DMS114 treated with DMSO at 0.1 percent for 48 hours (cell line): Measurements from ENCODE around the gene SDC1.
A peak's percentile ranks its signal among the peaks of the same experiment; 100 is the strongest.

ENCODE experiments used
- DNase-seq: peaks from one replicate; lab custom pipeline; 2025; ENCODE audit not compliant: unreplicated experiment; lab: John Stamatoyannopoulos, UW

Gene SDC1

DNA sequence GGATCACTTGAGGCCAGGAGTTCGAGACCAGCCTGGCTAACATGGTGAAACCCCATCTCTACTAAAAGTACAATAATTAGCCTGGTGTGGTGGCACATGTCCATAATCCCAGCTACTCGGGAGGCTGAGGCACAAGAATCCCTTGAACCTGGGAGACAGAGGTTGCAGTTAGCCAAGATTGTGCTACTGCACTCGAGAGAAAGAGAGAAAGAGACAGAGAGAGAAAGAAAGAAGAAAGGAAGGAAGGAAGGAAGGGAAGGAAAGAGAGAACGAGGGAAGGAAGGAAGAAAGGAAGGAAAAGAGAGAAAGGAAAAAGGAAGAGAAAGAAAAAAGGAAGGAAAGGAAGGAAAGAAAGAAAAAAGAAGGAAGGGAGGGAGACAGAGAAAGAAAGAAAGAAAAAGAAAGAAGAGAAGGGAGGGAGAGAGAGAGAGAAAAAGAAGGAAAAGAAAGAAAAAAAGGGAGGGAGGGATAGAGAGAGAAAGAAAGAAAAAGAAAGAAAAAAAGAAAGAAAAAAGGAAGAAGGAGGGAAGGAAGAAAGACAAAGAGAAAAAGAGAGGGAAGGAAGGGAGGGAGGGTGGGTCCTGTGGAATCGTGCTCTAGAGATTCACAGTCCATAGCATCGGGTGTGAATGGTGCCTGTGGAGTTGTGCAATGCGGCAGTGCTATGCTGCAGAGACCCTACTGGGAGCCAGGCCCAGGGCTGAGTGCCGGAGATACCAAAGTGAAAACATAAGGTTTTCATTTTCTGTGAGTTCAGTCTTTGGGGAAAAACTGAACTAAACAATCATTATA, 4.6 kb upstream of the SDC1 start:
- no peak for DNase-seq

DNA sequence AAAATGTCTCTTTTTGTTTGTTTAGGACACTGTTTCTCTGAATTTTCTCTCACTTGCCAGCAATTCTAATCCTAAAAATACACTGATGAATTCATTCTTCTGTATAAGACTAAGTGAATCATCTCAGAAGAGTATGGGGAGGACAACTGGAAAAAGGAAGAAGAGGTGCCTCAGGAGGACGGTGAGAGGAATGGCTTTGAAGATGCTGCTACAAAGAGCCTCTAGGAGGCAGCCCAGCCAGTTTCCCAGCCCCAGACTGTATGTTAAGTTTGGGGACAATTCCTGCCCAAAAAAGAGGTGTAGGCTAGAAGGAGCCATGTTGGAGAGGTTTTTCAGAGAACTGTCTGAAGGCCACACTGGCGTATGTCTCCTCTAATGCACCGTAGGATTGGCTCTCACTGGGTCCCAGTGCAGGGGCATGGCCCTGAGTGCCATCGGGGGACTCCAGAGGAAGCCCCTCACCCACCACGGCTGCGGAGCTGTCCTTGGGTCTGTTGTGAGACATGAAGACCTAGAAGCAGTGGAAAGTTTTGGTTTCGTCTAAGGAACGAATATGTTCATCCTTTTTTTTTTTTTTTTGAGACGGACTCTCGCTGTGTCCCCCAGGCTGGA, 3.1 kb upstream of the SDC1 start:
- no peak for DNase-seq

DNA sequence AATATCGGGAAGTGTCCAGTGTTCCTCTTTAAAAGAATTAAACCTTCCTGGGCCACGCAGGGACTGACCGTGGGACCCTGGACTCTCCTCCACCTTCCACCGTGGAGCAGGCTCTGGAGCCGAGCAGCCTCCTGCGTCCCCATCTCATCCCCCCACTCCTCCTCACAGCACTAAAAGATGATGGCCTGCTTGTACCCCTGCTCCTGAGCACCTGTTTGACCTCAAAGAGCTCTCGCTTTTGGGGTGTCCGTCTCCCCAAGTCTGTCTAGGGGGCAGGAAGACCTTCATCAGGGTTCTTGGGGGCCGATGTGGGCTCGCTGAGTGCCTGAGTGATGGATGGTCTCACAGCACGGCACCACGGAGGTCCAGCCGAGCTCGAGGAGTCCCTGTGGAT, 1.2 kb upstream of the SDC1 start:
- no peak for DNase-seq

DNA sequence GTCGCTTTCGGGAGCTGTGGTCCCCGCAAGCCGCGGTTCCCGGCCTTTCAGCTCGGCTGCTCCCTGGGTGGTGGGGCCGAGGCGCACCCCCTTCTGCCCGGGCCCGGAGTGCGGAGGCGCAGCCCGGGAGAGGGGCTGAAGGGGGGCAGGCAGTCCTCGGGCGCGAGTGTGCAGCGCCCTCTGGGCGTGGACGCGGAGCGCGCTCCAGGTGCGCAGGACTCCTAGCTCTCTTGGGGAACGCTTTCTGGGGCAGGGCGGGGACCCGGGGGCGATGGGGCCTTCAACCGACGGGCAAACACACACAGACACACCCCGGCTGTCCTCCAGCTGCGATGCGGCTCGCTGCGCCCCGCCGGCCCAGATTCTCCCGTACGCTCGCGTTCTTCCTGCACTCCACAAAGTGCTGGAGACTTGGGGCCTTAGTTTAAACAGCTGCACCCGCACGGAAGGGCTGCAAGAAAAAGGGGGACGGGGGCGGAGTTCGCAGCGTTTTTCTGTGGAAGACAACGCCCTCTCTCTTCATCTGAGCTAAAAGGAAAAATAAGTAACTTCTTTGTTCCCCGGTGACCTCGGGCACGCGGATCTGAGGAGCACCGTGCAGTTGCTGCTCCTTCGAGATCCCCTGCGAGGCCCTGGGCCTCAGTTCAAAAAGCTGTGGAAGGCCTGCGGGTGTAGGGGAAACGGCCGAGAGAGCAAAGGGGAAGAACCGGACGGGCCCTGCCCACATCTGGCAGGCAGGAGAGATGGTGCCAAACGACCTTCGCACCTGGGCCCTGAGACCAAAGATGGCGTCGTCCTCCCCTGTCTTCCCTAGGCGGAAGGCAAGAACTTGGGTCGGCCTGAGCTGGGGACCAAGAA, 593 bp upstream of the SDC1 start:
- peak; percentile 52 for DNase-seq

DNA sequence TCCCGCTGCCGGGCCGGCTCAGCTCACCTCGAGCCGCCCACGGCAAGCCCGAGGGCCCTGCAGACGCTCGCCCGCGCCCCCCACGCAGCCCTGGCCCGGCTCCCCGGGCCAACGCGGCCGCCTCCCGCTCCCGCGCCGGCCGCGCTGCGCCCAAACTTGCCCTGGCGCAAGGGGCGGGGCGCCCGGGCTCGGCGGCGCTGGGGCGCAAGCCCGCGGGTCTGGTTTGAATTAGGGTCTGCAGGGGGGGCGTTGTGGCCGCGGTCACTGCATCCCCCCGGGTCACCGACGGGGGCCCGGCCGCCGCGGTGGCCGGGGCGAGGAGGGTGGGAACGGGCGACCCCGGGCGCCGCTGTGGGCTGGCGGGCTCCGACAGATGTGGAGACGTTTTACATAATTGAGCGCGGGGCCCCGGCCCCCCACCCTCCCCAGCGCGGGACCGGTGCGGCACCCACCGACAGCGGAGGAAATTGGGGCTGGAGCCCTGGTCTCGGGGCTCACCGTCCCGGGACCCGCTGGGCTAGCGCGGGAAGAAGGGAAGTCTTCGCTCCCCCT, 690 bp downstream of the SDC1 start:
- DNase-seq: no peak

DNA sequence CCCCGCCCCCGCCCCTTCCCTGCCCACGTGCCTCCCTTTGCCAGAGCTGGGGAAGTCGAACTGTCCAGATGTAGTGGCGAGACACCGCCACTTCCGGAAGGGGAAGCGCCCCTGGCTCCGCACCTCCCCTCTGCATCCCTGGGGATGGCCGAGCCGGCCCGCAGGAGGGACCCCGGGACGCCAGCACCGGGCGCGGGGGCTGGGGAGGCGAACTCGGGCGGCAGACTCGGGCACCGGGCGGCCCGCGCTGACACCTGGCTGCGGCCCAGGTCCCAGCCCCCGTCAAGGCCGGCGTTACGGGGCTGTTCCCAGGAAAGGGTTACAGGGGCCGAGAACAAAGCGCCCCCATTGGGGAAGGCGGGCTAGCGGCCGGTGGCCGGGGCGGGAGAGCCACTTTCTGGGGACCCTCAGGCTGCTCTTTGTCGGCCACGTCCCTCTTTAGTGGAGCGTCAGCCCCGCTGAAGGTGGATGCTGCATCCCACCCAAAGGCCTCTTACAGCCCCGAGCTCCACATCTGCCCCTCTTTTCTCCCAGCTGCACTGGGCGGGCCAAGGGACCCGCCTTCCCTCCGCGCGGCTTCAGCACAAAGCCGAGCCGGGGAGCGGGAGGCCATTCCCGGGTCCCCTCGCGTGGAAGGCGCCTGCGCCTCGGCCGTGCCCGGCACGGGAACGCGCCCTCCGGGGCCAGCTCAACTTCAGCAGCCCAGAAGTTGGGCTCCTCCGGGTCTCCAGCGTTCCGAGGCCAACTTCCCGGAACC, 1.3 kb downstream of the SDC1 start:
- peak; percentile 50 for DNase-seq

DNA sequence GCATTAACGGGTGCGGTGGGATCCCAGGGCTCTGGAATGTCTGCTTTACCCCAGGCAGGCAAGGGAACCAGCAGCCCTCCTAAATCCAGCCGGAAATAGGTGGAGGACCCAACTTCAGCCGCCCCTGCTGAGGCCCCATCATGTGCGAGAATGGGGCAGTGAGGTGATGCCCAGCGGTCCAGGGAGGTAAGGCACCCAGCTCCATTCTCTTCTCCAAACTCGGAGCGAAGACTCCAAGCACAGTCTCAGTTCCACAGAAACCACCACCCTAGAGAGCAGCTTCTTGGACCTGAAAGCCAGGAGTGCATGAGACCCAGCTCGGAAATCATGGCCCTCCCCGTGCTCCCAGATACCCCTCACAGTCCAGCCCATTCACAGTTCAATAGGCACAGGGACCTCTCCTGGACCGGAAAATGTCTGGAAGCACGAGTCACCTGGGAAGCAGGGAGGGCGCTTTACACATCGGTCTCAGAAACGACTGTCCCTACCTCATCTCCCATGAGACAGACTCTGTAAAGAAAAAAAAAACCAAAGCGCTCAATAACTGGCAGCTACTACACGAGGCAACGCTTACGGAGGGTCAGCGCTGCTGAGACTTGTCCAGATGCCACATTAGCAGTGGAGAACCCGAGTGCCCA, 2.0 kb downstream of the SDC1 start:
- DNase-seq: no peak

DNA sequence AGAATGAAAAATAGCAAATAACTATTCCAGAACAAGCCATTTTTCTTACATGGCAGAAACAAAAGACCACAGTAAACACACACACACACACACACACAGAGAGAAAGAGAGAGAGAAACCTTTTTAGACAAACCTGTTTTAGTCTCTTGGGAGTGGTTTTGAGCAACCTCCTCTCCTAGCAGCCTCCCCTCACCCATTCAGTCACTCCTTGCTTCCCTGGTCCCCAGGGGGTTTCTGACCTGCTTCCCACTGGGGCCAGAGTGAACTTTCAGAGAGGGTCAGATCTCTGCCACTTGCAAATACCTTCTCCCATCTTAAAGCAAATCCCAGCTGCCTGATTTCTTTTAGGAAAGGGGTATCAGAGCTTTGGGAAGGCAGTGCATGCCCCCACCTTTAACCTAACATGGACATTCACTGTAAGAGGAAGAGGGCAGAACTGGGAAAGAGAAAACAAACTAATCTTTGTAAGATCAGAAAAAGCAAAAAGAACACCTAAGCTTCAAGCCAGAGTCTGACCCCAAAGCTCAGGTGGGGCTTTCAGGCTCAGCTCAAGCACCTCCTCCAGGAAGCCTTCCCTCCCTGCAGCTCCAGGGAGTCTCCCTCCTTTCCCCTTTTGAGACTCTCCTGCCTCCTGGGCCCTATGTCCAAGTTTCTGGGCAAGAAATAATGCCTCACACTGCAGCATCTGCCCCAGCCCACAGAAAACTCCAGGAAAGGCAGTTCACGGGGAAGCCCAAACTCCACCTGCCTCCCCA, 2.7 kb downstream of the SDC1 start:
- no peak for DNase-seq

DNA sequence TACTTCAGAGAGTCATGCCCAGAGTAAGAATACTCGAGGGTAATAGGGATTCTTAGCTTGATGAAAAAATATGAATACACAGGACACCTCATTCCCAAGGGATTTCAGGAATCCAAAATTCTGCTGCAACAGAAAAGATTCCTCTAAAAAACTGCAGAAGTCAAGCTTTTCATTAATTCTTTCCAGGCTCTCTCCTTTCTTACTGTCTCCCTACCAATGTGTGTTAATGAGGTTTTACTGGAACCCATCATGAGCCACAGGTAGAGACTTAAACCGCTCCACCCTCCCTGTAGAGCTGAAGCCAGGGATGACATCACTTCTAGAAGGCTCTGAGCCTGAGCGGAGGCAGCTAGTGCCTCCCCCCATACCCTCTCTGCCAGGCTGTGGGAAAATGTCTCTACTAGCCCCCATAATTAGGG, 3.4 kb downstream of the SDC1 start:
- DNase-seq: no peak

DNA sequence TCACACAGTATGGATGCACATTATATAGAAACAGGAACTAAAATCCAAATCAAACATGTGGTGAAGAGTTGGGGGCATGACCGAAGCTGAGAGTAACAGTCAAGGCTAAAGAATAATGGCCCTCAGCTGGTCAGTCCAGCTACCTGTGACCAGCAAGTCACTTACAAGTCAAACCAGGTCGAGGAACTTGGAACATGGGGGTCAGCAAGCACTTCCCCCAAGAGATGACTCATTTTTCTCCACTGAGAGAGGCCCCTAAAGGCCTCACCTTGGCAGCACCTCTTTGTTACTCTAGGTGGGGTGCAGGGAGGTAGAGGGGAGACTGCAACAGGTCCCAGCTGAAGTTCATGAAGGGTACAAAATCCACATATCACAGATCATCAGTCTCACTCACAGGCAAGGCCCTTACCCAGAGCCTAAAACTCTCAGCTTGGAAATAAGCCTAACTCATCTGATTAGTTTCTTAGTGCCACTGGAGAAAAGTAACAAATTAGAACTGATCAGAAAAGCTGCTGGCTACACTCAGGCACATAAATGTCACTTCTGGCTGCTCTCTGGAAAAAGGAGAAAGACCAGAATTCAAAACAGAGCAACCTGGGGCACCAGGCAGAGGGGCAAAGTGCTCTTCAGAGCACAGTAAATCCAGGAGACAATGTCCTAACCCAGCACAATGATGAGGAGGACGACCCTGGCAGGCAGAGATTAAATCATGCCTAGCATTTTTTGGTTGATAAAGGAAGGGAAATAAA, 4.0 kb downstream of the SDC1 start:
- no peak for DNase-seq

DNA sequence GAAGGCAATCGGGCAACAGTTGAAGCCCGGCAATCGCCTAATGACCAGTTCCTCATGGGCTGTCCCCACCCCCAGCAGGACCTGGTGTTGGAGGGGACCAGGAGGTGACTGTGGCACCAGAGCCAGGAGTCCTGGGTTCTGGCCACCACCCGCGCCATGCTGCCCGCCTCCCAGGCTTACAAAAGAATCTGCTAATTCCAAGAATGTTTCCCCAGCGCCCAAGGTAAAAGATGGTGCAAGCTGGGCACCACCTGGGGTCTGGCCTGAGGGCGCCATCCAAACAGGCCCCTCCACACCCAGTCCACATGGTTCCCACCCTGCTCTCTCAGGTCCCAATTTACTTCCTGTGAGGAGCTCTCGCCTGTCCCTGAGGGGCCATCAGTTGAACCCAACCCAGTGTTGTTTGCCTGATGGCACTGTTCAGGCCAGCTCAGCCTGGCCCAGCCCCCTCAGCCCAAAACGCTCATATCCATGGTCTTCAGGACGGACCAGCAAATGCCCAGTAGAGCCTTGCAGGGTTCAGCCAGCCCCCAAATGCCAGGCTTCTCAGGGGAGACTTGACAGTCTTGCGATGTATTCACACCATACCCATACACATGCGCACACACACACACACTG, 5.1 kb downstream of the SDC1 start:
- DNase-seq: no peak

DNA sequence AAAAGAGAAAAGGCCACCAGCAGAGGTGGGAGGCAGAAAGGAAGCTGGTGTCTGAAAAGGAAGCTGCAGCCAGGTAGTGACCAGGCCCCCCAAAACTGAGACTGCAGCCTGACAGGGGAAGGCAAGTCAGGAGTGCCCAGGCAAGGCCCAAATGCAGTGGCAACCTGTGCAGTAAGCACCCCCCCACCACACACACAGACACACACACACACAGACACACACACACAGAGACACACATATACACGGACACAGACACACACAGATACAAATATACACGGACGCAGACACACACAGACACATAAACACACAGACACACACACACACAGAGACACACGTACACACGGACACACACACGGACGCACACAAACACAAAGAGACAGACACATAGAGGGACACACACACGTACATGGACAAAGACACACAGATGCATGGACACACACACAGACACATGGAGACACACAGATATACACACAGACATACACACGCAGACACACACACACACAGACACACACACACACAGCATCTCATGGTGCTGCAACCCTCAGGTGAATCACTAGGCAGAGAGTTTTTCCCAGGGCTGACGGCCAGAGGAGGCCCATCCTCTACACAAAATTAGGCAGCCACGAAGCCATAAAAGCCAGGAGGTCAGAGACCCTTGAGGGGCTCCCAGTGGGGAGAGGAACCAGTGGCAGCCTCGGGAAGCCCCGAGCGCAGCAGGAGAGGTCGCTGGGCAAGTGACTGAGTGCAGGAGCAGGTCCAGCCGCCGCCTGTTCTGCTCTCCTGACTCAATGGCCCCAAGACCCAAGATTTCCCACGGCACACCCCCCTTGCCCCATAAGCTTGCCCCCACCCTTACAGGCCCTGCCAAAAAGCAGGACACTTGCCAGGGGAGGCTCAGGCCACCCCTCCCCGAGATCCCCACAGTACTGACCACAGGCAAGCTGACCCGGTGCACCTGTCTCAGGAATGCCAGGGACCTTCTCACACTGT, 6.3 kb downstream of the SDC1 start:
- DNase-seq: no peak

DNA sequence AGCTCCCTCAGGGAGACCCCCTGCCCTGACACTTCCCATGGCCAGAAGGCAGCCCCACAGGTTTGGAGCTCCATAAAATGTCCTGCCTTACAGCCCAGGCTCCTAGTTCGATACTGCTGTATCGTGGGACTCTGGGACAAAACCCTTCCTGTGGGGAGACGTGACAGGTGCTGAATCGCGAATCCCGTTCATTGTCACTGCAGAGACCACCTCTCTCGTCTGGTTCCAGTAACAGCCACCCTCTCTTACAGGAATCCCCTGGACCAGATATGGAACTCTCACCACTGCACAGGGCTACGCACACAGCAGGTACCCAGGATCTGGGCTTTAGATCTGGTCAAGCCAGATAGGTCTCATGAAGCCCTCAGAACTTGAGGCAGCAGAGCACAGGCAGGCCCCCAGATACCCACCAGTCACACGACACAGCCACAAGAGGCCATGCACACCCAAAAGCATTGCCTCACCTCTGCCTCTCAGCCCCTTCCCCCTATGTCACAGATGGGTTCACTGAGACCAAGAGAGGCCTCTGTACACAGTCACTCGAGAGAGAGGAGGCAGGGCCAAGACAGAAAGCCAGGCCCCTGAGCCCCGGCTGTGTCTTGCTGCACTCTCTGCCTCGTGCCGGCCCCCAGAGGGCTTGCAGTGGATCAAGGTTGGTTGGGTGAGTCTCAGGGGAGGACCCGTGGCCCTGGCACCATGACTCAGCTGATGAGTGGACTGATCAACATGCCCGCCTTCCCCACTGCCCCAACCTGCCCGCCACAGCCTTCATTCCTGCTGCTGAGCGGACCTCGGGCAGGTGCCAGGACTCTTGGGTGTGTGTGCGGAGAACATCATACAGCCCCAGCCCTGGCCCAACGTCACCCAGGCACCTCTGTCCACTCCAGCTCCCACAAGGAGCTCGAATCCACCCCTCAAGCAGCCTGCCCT, 7.6 kb downstream of the SDC1 start:
- no peak for DNase-seq

DNA sequence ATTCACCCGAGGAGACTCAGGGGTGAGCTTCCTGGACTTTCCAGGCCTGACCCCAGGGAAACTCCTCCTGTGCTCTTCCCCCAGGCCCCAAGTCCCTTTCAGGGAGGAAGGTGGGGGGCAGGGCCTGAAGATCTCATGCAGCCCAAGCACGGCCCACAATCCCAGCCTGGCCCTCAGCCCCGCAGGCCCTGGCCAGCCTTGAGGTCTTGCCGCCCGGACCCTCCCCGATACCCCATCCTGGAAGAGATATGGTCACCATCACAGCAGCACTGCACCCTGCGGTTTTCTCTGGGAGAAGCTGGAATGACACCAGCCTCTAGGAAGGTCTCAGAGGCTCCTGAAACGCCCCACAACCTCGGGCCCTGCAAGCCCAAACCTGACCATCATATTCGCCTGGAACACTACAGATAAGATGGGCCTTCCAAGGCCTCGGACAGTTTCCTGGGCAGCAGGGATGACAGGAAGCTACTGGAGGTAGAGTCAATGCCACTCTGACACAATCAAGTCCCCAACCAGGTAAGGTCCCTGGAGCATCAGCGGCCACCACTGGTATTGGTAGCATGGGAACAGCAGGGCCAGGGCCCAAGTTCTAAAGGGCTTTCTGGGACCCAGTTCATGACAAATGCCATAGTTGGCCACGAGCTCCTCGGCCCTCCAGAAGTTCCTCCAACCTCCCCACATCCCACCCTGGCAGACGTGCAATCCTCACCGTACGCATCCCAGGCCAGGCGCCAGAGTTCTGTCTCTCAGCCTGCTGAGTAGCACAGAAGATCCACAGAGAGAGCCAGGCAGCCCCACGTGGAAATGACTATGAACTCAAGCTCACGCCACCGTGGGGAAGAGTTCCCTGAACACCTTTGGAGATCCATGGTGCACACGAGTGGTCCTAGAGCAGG, 8.6 kb downstream of the SDC1 start:
- DNase-seq: no peak
